Activated CD8-positive, alpha-beta memory T cell treated with anti-CD3 and anti-CD28 coated beads, Interleukin-2, amount 10 ng/mL, durations not matched to agents 7 days and 5 days (primary cell): ENCODE data around the gene RNF186. TPM values are rescaled to one million over a fixed set of nuclear protein-coding genes. Genes with fewer than 3 reads are reported as not detected.
A peak's percentile ranks its signal among the peaks of the same experiment; 100 is the strongest.
"Not testable (repeated sequence)": the region's sequence is repeated elsewhere in the genome, so short reads cannot be mapped to it uniquely, and the experiment has no call there.

ENCODE experiments used
- ATAC-seq: fragments of 150-1000 bp; cut with Tn5 transposase; one replicate; pipeline ENCODE4 v1.10.0; 2021; ENCODE audit warnings: moderate library complexity
- CTCF ChIA-PET: fragments of 350-600 bp; sonication (Branson Sonifier 250); formaldehyde crosslinking; loops from one replicate; lab custom pipeline; 2021; ENCODE audit warnings: antibody characterized with exemption; lab: Charles Lee
- DNase-seq: peaks from one replicate; pipeline ENCODE4 v3.0.0-alpha.2; 2020
- H3K27ac Mint-ChIP-seq: one replicate; pipeline ENCODE4 v1.8.0; 2021; ENCODE audit warnings: mild to moderate bottlenecking, mixed read lengths
- H3K27me3 Mint-ChIP-seq: one replicate; pipeline ENCODE4 v1.8.0; 2021; ENCODE audit warnings: mixed read lengths
- H3K36me3 Mint-ChIP-seq: one replicate; pipeline ENCODE4 v1.8.0; 2021; ENCODE audit warnings: mild to moderate bottlenecking, mixed read lengths
- H3K4me1 Mint-ChIP-seq: one replicate; pipeline ENCODE4 v1.8.0; 2021; ENCODE audit warnings: mixed read lengths
- H3K4me3 Mint-ChIP-seq: one replicate; pipeline ENCODE4 v1.8.0; 2021; ENCODE audit warnings: mild to moderate bottlenecking, moderate library complexity, mixed read lengths
- H3K9me3 Mint-ChIP-seq: one replicate; pipeline ENCODE4 v1.8.0; 2022; ENCODE audit warnings: low read depth, mixed read lengths
- total RNA-seq, 2 experiments: library from RNA; stranded (reverse); gene quantifications; one replicate each; pipeline ENCODE4 v1.2.3, GENCODE V29; 2021

Gene RNF186
- total RNA-seq, 2 experiments from 2014 or later = not detected

- DNase-seq = no peak
- H3K27ac Mint-ChIP-seq = no peak overlapping the region
- no peak overlapping the region for H3K4me3 Mint-ChIP-seq
- H3K27me3 Mint-ChIP-seq = peaks cover 37% of the 10 kb centered on the region
- CTCF ChIA-PET = no interaction called here
- H3K4me1 Mint-ChIP-seq = no peaks in the 10 kb centered on the region
- no peak for ATAC-seq
- H3K9me3 Mint-ChIP-seq = no peaks in the 10 kb centered on the region
- no peaks in the 10 kb centered on the region for H3K36me3 Mint-ChIP-seq
Observed at GRCh38 chr1:19846338-19846737, 31.3 kb upstream of the RNF186 start.

DNA sequence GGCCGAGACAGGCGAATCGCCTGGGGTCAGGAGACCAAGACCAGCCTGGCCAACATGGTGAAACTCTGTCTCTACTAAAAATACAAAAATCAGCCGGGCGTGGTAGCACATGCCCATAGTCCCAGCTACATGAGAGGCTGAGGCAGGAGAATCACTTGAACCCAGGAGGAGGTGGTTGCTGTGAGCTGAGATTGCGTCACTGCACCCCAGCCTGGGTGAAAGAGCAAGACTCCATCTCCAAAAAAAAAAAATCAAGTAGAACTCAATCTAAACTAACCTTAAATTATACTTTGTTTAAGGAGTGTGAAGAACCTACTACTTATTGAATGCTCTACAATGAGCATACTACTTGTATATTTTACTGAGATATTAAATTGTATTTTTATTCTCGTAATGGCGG, 30.5 kb upstream of the RNF186 start:
- DNase-seq = no peak
- ATAC-seq = no peak
- H3K36me3 Mint-ChIP-seq = no peaks in the 10 kb centered on the region
- no peak overlapping the region for H3K27ac Mint-ChIP-seq
- no peaks in the 10 kb centered on the region for H3K9me3 Mint-ChIP-seq
- H3K4me1 Mint-ChIP-seq = no peaks in the 10 kb centered on the region
- CTCF ChIA-PET = no interaction called here
- no peak overlapping the region for H3K4me3 Mint-ChIP-seq
- peaks cover 34% of the 10 kb centered on the region for H3K27me3 Mint-ChIP-seq

DNA sequence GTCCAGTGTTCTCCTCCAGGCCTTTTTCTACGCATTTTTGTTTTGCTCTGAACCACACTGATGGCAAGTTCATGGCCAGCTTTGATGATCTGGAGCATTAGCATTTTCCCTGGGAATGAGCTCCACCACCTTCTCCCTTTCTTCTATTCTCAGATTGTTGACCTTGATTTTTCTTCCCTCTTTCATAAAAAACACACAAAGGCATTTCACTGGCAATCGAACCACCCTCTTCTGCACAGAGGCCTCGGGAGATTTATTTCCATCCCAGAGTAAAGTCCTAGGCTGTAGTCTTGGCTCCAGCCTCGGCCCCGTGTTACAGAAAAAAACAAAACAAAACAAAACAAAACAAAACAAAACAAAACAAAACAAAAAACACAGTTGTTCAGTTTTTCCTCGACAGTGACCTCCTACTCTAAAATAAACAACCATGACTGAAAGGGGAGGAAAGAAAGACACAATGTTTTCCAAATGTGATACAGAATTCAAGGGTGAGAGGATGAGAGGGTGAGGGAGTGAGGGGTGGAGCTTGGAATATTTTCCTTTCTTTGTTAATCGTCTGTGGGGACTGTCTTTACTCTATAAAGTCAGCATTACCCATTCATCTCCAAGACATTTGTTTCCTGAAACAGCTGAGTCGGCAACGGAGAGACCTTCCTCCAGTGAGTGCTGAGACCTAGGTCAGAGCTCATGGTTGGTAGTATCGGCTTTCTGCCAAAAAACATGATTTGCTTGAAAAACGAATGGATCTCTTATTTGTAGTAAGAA, 29.8 kb upstream of the RNF186 start:
- H3K4me3 Mint-ChIP-seq = no peak overlapping the region
- no peaks in the 10 kb centered on the region for H3K36me3 Mint-ChIP-seq
- H3K4me1 Mint-ChIP-seq = no peaks in the 10 kb centered on the region
- peaks cover 37% of the 10 kb centered on the region for H3K27me3 Mint-ChIP-seq
- CTCF ChIA-PET = no interaction called here
- H3K9me3 Mint-ChIP-seq = no peaks in the 10 kb centered on the region
- no peak overlapping the region for H3K27ac Mint-ChIP-seq
- DNase-seq = no peak
- no peak for ATAC-seq

- DNase-seq = no peak
- Mint-ChIP-seq H3K4me3 (no peak overlapping the region), H3K4me1 (no peaks in the 10 kb centered on the region), H3K9me3 (no peaks in the 10 kb centered on the region), H3K27ac (no peak overlapping the region), H3K36me3 (no peaks in the 10 kb centered on the region), H3K27me3 (peaks cover 41% of the 10 kb centered on the region)
- CTCF ChIA-PET = no interaction called here
- no peak for ATAC-seq
Observed at GRCh38 chr1:19840228-19840627, 25.1 kb upstream of the RNF186 start.

- Mint-ChIP-seq H3K27ac (no peak overlapping the region), H3K4me1 (no peaks in the 10 kb centered on the region), H3K9me3 (no peaks in the 10 kb centered on the region), H3K27me3 (peaks cover 41% of the 10 kb centered on the region), H3K36me3 (no peaks in the 10 kb centered on the region), H3K4me3 (no peak overlapping the region)
- DNase-seq (no peak), ATAC-seq (no peak)
- CTCF ChIA-PET = no interaction called here
Observed at GRCh38 chr1:19837866-19838265, 22.8 kb upstream of the RNF186 start.

- CTCF ChIA-PET = no interaction called here
- ATAC-seq (no peak), DNase-seq (no peak)
- H3K27ac Mint-ChIP-seq = no peak overlapping the region
- peaks cover 61% of the 10 kb centered on the region for H3K27me3 Mint-ChIP-seq
- peaks cover 6% of the 10 kb centered on the region for H3K4me1 Mint-ChIP-seq
- H3K9me3 Mint-ChIP-seq = no peaks in the 10 kb centered on the region
- H3K36me3 Mint-ChIP-seq = no peaks in the 10 kb centered on the region
- H3K4me3 Mint-ChIP-seq = no peak overlapping the region
Observed at GRCh38 chr1:19835578-19835977, 20.5 kb upstream of the RNF186 start.

DNA sequence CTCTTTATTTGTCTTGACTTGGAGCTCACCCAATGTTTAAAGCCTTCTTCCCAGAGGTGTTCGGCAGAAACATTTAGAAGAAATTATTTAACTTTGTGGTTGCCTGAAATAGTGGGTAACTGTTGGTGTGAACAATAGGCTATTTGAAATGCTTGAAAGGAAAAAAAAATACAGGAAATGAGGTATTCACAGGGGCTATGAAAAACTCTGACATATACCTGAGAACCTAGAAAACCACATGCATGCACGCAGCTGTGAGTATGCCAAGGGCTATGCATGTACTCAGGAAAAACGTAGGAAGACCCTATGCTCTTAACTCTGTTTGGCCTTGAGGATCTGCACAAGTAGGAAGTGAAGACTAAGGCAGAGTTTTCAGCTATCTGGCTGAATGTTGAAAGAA, 16.4 kb upstream of the RNF186 start:
- Mint-ChIP-seq H3K4me1 (peaks cover 6% of the 10 kb centered on the region), H3K36me3 (no peaks in the 10 kb centered on the region), H3K4me3 (no peak overlapping the region), H3K27ac (no peak overlapping the region), H3K27me3 (peaks cover 52% of the 10 kb centered on the region), H3K9me3 (no peaks in the 10 kb centered on the region)
- CTCF ChIA-PET = no interaction called here
- no peak for DNase-seq
- ATAC-seq = no peak

DNA sequence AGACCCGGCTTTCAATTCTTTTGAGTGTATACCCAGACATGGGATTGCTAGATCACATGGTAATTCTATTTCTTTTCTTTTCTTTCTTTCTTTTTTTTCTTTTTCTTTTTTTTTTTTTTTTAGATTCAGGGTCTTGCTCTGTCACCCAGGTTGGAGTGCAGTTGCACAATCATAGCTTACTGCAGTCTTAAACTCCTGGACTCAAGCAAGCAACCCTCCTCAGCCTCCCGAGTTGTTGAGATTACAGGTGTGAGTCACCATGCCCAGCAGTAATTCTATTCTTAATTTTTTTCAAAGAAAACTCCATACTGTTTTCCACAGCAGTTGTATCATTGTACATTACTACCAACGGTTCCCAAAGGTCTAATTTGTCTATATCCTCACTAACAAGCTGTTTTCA, 13.5 kb upstream of the RNF186 start:
- Mint-ChIP-seq H3K27ac (no peak overlapping the region), H3K9me3 (no peaks in the 10 kb centered on the region), H3K36me3 (no peaks in the 10 kb centered on the region), H3K4me1 (peaks cover 14% of the 10 kb centered on the region), H3K27me3 (peaks cover 42% of the 10 kb centered on the region), H3K4me3 (no peak overlapping the region)
- no peak for DNase-seq
- CTCF ChIA-PET = interaction anchor here (0.7 kb wide), 1 partner anchor 317 kb away, joined by 3 read pairs; no protein-coding TSS in a partner anchor
- ATAC-seq = no peak

DNA sequence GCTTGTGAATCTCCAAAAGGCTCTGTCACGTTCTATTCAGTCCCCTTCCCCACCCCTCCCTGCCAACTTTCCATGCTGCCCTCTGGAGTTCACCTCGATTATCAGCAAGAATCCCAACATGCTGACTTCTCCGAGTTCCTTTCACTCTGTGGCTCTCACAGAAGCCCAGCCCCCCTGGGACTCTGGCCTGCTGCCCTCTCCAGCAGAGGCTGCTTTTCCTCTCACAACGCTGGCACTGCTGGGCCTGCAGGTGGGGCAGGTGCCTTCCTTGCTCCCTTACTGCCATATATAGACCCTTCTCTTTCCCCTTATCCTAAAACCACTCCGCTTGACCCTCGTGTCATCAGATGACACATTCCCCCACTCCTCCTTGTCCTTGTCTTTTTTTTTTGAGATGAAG, 10.2 kb upstream of the RNF186 start:
- DNase-seq = no peak
- CTCF ChIA-PET = no interaction called here
- H3K27ac Mint-ChIP-seq = no peak overlapping the region
- H3K36me3 Mint-ChIP-seq = no peaks in the 10 kb centered on the region
- H3K27me3 Mint-ChIP-seq = peaks cover 18% of the 10 kb centered on the region
- H3K4me1 Mint-ChIP-seq = peaks cover 8% of the 10 kb centered on the region
- no peak overlapping the region for H3K4me3 Mint-ChIP-seq
- H3K9me3 Mint-ChIP-seq = no peaks in the 10 kb centered on the region
- ATAC-seq = no peak

DNA sequence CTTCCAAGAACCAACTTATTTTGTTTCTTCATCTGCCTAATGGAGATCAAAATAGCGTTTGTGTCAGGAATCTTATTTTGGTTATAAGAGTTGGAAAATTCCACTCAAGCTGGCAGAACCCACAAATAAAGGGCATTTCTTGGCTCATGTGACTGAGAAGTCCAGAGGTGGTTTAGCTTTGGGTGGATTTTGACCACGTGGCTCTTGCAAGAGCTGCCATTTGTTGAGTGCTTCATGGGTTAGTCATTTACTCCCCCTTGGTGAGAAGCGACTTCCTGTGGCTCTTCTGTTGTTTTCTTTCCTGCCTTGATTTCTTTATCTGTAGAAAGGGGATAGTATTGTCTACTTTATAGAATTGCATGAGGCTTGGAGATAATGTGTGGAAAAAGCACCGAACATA, 9.5 kb upstream of the RNF186 start:
- H3K36me3 Mint-ChIP-seq = no peaks in the 10 kb centered on the region
- H3K9me3 Mint-ChIP-seq = no peaks in the 10 kb centered on the region
- ATAC-seq (no peak), DNase-seq (peak; percentile 43)
- H3K4me3 Mint-ChIP-seq = no peak overlapping the region
- H3K4me1 Mint-ChIP-seq = peaks cover 8% of the 10 kb centered on the region
- peaks cover 15% of the 10 kb centered on the region for H3K27me3 Mint-ChIP-seq
- H3K27ac Mint-ChIP-seq = no peak overlapping the region
- CTCF ChIA-PET = no interaction called here

DNA sequence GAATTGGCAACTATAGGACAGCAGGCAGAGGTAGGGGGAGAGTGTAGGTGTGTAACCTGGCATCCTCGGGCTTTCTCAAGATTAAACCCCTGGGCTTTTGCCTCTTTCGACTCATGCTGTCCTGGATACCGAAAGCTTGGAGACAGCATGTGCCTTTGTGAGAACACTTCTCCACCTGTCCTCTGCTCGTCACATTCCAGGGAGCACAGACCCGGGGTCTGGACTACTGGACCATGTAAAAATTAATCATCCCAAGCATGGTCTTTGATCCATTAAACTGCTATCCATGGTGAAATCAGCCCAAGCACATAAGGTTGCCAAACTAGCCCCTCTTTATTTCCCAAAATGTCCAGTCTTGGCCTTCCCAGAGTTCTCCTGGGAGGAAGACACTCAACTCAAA, 9.0 kb upstream of the RNF186 start:
- Mint-ChIP-seq H3K27ac (no peak overlapping the region), H3K4me3 (no peak overlapping the region), H3K27me3 (peaks cover 13% of the 10 kb centered on the region), H3K9me3 (no peaks in the 10 kb centered on the region), H3K4me1 (peaks cover 8% of the 10 kb centered on the region), H3K36me3 (no peaks in the 10 kb centered on the region)
- CTCF ChIA-PET = no interaction called here
- no peak for DNase-seq
- ATAC-seq = no peak

GRCh38 chr1:19819701-19820100, 4.6 kb upstream of the RNF186 start:
- H3K4me1 Mint-ChIP-seq = peaks cover 4% of the 10 kb centered on the region
- no peaks in the 10 kb centered on the region for H3K9me3 Mint-ChIP-seq
- H3K36me3 Mint-ChIP-seq = no peaks in the 10 kb centered on the region
- no peak overlapping the region for H3K27ac Mint-ChIP-seq
- CTCF ChIA-PET = no interaction called here
- no peak overlapping the region for H3K4me3 Mint-ChIP-seq
- peaks cover 9% of the 10 kb centered on the region for H3K27me3 Mint-ChIP-seq
- no peak for ATAC-seq
- DNase-seq = no peak

GRCh38 chr1:19818324-19818723, 3.2 kb upstream of the RNF186 start:
- Mint-ChIP-seq H3K9me3 (no peaks in the 10 kb centered on the region), H3K4me1 (no peaks in the 10 kb centered on the region), H3K27me3 (peaks cover 9% of the 10 kb centered on the region), H3K4me3 (no peak overlapping the region), H3K27ac (no peak overlapping the region), H3K36me3 (no peaks in the 10 kb centered on the region)
- CTCF ChIA-PET = no interaction called here
- ATAC-seq = no peak
- DNase-seq = no peak

- Mint-ChIP-seq H3K27ac (no peak overlapping the region), H3K36me3 (no peaks in the 10 kb centered on the region), H3K4me1 (no peaks in the 10 kb centered on the region), H3K4me3 (no peak overlapping the region), H3K9me3 (no peaks in the 10 kb centered on the region), H3K27me3 (peaks cover 9% of the 10 kb centered on the region)
- CTCF ChIA-PET = no interaction called here
- no peak for ATAC-seq
- DNase-seq = no peak
Observed at GRCh38 chr1:19817160-19817559, 2.1 kb upstream of the RNF186 start.

DNA sequence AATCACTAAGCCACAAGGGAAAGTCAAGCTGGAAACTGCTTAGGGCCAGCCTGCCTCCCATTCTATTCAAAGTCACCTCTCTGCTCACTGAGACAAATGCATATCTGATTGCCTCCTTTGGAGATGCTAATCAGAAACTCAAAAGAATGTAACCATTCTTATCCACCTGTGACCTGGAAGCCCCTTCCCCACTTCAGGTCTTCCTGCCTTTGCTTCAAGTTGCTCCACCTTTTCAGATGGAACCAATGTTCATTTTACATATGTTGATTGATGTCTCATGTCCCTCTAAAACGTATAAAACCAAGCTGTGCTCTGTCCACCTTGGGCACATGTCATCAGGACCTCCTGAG, 1.6 kb upstream of the RNF186 start:
- CTCF ChIA-PET, H3K9me3 Mint-ChIP-seq, H3K27me3 Mint-ChIP-seq: not testable (repeated sequence)

More for the DNA sequence above, 1.6 kb upstream of the RNF186 start:
- not testable (repeated sequence) for ATAC-seq, H3K36me3 Mint-ChIP-seq, H3K4me3 Mint-ChIP-seq, H3K4me1 Mint-ChIP-seq, DNase-seq, H3K27ac Mint-ChIP-seq
